Stimulated activated CD8-positive, alpha-beta memory T cell treated with anti-CD3 and anti-CD28 coated beads, Interleukin-12 subunit alpha, Interleukin-12 subunit beta, amount 100 ng/mL, for 1 hour (primary cell): ENCODE measurements around the gene TUBGCP2.
"Not testable (repeated sequence)": the region's sequence is repeated elsewhere in the genome, so short reads cannot be mapped to it uniquely, and the experiment has no call there.

Source experiments
- DNase-seq: peaks from one replicate; pipeline ENCODE4 v3.0.0-alpha.2; 2020; ENCODE audit warnings: low read depth

TUBGCP2 gene

DNA sequence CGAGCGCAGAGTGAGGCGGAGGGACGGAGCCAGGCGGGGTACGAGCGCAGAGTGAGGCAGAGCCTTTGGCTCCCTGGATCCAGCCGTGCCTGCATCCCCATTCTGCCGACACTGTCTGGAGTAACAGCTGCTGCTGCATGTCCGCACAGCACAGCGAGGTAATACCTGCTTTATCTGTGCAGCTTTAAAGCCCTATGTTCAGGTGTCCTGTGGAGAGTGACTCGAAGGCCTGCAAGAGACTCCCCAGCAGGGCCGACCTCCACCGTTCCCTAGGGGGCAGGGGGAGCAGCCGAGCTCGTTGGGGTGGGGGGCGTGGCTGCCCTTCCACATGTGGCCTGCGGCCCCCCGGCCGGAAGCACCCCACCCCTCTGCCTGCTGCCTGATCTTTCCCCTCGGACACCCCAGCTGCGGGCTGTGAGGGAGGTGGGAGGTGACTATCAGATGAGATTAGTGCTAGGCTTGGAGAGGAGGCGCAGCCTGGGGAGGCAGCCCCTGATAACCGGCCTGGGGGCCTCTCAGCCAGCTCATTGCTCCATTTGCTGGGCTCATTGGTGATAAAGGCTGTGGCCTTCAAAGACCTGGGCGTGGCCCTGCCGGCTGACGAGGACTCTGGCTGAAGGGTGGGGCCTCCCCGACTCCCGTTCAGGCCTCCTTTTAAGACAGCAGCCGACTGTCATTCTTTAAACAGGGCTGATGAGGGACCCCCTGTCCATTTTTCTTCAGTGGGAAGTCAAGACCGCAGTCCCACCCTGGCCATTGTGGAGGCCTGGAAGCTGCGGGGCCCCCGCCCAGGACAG is 63.0 kb downstream of the TUBGCP2 start:
- DNase-seq: no peak

- DNase-seq: no peak
Observed at GRCh38 chr10:133243593-133243992, 65.1 kb downstream of the TUBGCP2 start.

GRCh38 chr10:133242611-133243356 is 65.9 kb downstream of the TUBGCP2 start:
- DNase-seq: no peak

- no peak for DNase-seq
Observed at GRCh38 chr10:133241501-133242205, 67.0 kb downstream of the TUBGCP2 start.

DNA sequence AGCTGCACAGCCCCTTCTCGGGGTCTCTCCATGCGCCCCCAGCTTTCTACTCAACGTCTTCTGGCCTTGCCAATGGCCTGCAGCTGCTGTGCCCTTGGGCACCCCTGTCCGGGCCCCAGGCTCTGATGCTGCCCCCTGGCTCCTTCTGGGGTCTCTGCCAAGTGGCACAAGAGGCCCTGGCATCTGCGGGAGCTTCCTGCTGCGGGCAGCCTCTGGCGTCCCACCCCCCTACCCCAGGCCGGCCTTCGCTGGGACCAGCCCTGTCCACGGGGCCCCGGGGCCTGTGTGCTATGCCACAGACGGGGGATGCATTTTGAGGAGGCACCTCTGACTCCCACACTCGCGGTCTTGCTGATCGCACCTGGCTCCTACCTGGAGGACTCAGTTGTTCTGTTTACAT is 68.7 kb downstream of the TUBGCP2 start:
- no peak for DNase-seq

DNA sequence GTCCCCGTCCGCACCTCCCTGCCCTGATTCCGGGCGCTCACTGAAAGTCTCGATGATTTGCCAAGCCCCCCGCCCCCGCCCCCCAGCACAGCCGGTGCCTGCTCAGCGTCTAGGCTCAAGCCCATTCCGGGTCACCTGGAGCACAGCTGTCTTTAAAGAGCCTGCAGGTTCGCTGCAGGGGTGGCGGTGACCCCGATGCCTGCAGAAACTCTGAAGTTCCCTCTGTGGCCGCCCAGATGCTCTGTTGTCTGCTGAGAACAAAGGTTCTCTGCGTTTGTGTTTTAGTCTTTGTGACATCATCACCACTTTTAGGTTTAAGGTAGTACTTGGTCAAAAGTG is 70.2 kb downstream of the TUBGCP2 start:
- DNase-seq: no peak

DNA sequence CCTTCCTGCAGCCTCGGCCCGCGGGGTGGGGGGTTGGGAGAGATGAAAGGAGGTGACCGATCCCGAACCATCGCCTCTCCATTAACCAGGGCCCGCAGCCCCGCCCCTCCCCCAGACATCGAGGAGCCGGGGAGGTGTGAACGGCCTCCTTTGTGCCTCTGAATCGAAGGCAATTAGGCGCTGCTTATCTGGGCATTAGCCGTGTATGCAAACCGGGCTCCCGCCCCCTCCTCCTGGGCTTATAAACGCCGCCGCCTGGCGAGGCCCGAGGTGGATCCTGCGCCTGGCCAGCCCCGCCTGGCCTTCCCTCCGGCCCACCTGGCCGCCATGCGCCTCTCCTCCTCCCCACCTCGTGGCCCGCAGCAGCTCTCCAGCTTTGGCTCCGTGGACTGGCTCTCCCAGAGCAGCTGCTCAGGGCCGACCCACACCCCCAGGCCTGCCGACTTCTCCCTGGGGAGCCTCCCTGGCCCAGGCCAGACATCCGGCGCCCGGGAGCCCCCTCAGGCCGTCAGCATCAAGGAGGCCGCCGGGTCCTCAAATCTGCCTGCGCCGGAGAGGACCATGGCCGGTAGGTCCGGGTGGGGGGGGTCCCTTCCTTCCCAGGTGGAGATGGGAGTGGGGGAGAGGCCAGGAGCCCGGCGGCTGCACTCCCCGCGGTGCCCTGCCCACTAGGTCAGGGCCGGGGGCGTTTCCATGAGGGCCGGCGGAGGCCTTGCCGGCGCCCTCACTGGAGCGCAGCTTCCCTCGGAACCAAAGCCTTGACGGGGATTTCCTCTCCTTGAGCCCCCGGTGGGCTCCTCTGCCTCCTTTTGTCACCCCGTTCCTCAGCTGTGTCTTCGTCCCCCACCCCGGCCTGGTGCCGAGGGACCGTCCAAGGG is 70.8 kb downstream of the TUBGCP2 start, which contains the start of gene VENTX:
VENTX (plus strand) TSS at position 268 of the 878 bp plus-strand sequence; CDS start at position 328, 60 bp downstream.
- no peak for DNase-seq

- DNase-seq: no peak
Observed at GRCh38 chr10:133237241-133237587, 71.5 kb downstream of the TUBGCP2 start.

- DNase-seq: no peak
Observed at GRCh38 chr10:133236401-133237240, 72.1 kb downstream of the TUBGCP2 start.

GRCh38 chr10:133235932-133236331 is 72.7 kb downstream of the TUBGCP2 start:
- no peak for DNase-seq

- no peak for DNase-seq
Observed at GRCh38 chr10:133235265-133235855, 73.3 kb downstream of the TUBGCP2 start.

- DNase-seq: not testable (repeated sequence)
Observed at GRCh38 chr10:133234796-133235195, 73.9 kb downstream of the TUBGCP2 start.

DNA sequence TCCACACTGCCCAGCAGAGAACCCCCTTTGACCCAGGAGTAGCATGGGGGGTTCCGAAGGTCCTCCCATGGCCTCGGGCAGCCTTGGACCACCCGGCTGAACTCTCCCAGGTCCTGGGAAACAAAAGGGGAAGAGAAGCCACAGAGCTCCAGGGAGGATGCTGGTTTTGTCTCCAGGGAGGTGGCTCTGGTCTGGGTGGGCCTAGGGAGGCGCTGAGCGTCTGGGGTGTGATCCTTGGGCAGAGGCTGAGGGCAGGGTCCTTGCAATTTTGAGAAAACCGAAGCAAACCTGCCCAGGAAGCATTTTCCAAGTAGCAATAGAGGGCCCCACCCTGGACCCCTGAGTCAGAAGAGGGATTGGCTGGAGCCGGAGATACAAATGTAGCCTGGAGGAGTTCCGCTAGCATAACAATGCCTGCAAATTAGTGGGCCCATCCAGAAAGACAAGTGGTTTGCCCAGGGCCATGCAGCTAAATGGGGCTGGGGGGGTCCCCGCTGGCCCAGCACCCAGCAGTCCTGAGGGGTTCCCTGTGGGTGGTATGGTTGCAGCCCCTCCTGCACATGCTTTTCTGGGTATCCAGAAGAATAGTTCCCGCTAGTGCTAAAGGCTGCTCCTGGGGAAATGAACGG is 76.6 kb downstream of the TUBGCP2 start:
- DNase-seq: no peak

- DNase-seq: no peak
Observed at GRCh38 chr10:133231244-133231945, 77.3 kb downstream of the TUBGCP2 start.

GRCh38 chr10:133230387-133231195 is 78.1 kb downstream of the TUBGCP2 start:
- DNase-seq: no peak

DNA sequence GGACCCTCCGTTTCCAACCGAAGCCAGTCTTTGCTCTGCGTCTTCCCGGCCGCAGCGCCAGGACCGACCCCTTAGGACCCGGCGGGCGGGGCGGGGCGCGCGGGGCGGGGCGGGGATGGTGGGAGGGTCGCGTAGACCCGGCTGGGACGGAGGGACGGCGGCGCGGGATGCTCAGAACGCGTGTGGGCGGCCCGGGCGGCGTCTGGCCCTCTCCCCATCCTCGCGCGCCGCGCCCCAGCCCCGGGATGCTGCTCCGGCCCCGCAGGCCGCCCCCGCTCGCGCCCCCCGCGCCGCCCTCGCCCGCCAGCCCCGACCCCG is 78.7 kb downstream of the TUBGCP2 start, which contains the start of gene UTF1:
UTF1 (plus strand) TSS at position 174 of the 318 bp plus-strand sequence; CDS start at position 246, 72 bp downstream.
- no peak for DNase-seq

DNA sequence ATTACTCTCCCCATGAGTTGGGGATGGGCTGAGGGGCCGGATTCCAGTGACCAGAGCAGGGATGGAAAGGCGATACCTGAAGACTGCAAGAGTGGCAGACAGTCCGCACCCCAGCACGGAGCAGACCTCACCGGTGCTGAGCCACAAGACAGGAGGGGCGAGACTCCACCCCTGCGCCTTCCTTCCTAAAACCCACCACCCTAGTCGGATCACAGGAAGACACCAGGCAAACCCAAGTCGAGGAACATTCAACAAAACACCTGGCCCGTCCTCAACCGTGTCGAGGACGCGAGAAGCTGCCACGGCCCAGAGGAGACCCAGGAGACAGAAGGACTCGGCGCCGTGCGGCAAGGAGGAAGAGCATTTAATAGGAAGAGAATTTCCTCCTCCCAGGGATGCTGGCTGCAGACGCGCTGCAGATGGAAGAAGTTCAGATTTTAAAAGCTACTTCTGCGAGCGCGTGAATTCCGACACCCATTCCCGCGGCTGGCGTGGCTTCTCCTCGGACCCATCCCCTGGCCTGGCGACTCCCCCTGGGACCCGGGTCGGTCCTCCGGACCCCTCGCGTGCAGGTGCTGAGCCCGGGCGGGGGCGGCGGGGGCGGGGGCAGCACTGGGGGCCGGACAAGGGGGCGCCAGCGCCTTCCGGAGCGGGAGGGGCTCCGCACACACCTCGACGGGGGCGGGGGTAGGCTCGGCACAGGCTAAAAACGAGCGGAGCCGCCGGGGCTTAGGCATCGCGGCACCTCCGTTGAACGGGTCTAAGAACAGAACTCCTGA is 79.2 kb downstream of the TUBGCP2 start:
- no peak for DNase-seq
